GM18867 (cell line): Measurements from ENCODE around the gene TRPC6.
"Not testable (repeated sequence)": the region's sequence is repeated elsewhere in the genome, so short reads cannot be mapped to it uniquely, and the experiment has no call there.

ENCODE experiments used
- ATAC-seq: cut with Tn5 transposase; IDR thresholded peaks from one replicate; pipeline ENCODE4 v1.9.1; 2021; ENCODE audit warnings: mild to moderate bottlenecking, moderate library complexity; ENCODE audit not compliant: unreplicated experiment

Gene TRPC6

GRCh38 chr11:101523193-101523592, 60.6 kb downstream of the TRPC6 start:
- peak; percentile 48 for ATAC-seq

- ATAC-seq, result no peak
Measured at GRCh38 chr11:101521821-101522220, 62.0 kb downstream of the TRPC6 start.

- no peak for ATAC-seq
Measured at GRCh38 chr11:101516546-101516945, 67.3 kb downstream of the TRPC6 start.

GRCh38 chr11:101511065-101511464, 72.7 kb downstream of the TRPC6 start:
- ATAC-seq, result no peak

DNA sequence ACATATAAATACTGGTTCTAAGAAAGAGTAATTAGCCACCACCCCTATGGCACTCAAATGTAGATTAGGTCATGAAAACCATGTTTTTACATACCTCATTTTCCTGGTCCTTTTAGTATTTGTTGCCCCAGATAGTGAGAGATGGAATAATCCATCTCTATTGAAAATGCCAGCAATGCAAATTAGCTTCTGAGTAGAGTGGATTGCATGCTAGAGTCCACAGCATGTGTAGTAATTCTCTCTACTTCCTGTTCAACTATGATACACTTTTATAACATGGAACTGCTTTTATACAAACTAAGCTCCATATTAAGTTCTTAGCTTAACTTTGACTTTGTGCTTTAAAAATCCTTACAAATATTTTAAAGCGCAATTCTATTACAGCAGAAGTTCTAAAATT, 73.2 kb downstream of the TRPC6 start:
- no peak for ATAC-seq

DNA sequence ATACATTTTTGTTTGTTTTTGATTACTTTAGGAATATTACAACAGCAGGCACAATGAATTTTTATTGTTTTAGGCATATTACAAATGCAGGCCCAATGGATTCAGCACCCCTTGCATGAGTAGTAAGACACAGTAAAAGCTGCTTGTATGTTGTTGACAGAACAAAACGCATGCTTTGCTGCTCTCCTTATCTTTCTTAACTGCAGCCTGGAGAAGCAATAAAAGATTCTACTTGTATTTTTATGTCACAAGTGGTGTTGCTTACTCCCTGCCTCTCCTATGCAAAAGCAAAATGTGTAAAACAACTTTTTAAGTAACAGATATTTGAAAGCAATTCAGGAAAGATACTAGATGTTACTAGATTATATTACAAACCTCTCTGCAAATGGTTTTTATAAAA, 73.9 kb downstream of the TRPC6 start:
- ATAC-seq, result no peak

GRCh38 chr11:101508370-101508769, 75.4 kb downstream of the TRPC6 start:
- ATAC-seq, result no peak

DNA sequence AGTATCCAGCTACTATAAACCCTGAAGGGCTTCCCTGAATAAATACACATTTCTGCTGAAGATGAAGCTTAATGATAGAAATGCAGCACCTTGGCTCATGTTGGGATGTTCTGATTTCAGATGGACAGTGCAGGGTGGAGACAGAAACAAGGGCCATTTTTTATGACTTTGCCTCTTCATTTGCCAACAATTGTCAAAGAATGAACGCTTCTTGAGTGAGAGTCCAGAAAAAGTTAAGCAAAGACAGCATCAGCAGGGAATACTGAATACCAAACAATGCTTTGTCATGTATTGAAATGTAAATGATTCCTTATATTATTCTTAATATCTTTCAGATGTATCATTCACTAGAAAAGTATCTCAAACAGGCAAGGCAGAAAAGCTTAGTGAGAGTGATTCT, 84.9 kb downstream of the TRPC6 start:
- no peak for ATAC-seq

- ATAC-seq, result no peak
Measured at GRCh38 chr11:101497291-101497690, 86.5 kb downstream of the TRPC6 start.

GRCh38 chr11:101487775-101488174, 96.0 kb downstream of the TRPC6 start:
- no peak for ATAC-seq

GRCh38 chr11:101482556-101483124, 101.2 kb downstream of the TRPC6 start:
- ATAC-seq, result no peak

DNA sequence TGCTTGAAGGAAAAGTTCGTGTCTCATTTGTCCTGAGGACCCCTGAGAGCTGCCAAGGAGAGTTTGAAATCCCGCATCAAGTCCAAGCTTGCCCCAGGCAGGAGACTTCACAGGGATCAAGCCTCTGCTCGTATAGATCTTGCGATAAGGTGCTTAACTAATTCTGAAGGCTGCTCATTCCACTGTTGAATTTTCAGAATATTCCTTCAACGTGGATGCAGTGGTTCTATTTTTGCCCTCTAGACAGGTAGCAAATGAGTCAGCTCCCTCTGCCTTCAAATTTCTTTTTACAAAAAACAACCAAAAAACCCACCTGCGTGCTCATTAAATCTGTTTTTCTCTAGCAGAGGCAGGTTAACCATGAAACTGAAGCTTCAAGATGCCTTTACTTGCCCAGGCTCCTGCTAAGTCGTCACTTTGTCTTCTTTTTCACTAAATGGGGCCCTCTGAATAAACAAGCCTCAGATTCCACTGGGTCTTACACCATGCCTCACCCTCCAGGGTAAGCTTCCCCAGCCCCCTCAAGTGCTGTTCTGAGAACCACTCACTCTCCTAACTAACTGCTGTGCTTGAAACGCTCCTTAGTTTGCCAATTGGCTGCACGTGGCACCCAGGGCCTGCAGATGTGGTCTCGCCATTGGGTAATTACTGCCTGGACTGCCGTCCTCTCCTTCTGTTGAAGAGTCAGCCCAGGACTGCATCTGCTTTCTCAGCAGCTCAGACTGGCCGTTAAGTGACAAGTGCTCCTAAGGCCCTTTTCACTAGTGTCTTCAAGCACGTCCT, 105.0 kb downstream of the TRPC6 start:
- no peak for ATAC-seq

GRCh38 chr11:101477926-101478325, 105.9 kb downstream of the TRPC6 start:
- ATAC-seq, result no peak

- no peak for ATAC-seq
Measured at GRCh38 chr11:101476191-101476590, 107.6 kb downstream of the TRPC6 start.

DNA sequence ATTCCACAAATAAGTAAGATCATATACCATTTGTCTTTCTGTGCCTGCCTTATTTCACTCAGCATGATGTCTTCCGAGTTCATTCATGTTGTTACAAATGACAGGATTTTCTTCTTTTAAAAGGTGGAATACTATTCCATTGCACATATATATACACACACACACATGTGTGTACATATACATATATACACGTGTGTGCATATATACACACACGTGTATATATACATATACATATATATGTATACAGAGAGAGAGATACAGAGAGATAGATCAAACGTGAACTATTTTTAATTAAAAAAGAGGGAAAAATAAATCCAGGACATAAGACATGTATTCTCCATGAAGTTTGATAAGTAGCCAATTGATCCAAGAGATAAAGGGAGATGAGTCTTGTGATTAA, 108.1 kb downstream of the TRPC6 start:
- ATAC-seq, result no peak

DNA sequence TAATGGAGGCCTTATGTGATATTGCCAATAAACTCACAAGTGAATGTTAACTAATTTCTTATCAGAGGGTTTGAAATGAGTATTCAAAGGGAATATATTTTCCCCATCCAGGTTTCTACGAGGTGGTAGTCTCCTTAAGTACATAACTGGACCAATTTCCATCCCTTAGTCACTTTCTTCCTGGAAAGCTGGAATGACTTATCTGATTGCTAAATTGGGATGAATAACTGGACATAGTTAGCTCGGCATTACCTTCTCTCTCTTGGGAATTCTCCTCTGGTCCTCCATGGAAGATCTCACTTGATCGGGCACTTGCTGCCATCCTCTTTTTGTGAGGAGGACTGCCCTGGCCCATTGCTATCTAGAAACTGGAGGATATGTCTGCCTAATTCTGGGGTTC, 109.1 kb downstream of the TRPC6 start:
- ATAC-seq, result no peak

DNA sequence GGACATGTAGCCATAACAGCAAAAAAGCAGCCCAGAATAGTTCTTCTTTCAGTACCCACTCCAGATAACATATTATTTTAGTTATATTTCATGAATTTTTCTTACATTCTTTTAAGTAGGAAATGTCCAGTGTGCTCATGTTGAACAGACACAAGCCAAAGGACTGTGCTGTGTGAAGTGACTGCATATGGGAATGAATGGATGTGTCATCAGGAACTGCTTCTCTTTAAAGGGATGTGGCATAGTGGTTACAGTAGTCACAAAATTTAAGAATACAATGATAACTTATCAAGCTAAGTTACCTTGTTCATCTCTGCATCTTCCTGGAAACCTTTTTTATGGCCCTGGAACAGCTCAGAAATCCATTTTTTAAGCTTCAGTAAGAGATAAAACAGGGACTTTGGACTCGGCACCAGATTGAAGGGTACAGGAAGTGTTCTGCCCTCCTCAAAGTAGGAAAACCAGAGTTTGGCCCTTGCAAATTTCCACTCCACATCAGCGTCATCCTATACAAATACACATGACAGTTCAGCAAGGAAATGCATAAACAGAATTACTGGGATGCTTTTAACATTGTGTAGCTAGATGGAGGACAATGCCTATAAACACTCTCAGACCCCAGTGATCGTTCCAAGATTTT, 112.8 kb downstream of the TRPC6 start:
- ATAC-seq, result no peak

DNA sequence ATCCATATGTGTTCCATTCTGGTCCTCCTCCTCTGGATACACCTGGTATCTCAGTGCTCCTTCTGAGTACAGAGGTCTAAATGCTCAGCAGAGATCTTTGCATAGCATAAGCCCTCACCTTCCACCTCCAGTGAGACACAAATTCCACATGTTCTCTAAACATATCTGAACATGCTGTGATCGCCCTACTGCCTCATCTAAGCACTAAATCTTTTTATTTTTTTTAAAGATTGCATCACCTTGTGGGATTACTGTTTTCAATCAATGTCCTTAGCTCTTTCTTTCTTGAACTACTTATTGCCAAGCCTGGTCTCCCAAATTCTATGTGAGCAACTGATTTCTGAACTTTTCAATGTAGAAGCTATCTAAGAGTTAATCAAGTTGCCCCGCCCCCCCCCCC, 113.4 kb downstream of the TRPC6 start:
- ATAC-seq, result no peak

DNA sequence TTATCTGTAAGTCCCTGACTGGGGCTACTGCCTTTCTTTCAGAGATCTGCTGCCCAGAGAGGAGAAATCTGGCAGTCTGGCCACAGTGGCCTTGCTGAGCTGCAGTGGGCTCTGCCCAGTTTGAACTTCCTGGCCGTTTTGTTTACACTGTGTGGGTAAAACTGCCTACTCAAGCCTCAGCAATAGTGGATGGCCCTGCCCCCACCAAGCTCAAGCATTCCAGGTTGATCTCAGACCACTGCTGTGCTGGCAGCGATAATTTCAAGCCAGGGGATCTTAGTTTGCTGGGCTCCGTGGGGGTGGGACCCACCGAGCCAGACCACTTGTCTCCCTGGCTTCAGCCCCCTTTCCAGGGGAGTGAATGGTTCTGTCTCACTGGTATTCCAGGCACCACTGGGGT, 117.5 kb downstream of the TRPC6 start:
- ATAC-seq, result no peak

- not testable (repeated sequence) for ATAC-seq
Measured at GRCh38 chr11:101464388-101464787, 119.4 kb downstream of the TRPC6 start.

- no peak for ATAC-seq
Measured at GRCh38 chr11:101459020-101459419, 124.8 kb downstream of the TRPC6 start.

DNA sequence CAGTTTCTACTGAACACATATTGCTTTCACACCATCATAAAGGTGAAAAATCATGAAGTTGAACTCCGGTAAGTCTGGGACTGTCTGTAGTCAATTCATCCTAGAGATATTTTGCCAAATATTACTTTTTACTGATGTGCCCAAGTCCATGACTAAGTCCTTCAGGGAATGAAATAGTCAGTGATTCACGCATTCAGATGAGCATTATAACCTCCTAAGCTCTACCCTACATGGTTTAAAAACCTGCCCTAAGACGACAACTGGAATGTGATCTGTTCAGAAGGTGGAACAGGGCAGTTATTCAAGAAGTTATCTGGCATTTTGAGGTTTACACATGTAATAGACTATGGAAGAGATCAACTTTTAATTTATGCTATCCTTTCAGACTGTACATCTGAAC, 125.6 kb downstream of the TRPC6 start:
- ATAC-seq, result no peak
